ENCODE measurements around the gene ACTR1B.
A peak's percentile ranks its signal among the peaks of the same experiment; 100 is the strongest.
"Not testable (repeated sequence)": the region's sequence is repeated elsewhere in the genome, so short reads cannot be mapped to it uniquely, and the experiment has no call there.

Gene ACTR1B

GRCh38 chr2:97657986-97658690 is 5.7 kb downstream of the ACTR1B start:
- no peak for DNase-seq

GRCh38 chr2:97656905-97657587 is 6.8 kb downstream of the ACTR1B start:
- no peak for DNase-seq

DNA sequence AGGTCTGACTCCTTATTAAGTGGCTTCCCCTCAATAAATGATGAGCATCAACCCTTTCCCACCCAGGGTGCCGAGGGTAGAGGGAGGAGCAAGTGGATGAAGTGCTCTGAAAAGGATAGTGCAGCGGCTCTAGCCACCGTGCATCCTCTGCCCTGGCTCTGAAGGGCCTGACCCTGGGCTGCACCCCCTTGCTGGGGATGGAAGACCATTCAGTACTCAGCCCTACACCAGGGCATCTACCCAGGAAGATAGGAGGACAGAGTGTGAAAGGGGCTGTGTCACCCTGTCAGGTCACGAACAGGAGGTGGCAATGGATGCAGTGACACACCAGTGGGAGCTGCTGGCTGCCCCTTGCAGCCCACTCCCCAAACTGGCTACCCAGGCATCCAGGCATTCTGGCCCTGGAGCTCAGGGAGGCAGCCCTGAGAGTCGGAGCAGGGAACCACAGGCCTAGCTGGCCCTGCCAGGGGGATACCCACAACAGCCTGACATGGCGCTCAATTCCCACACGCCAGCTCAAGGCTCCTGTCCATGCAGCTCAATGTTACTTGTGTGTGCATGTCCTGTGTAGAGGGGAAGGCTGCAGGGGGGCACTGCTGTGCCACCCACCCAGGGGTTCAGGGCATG is 7.6 kb downstream of the ACTR1B start:
- DNase-seq: no peak

GRCh38 chr2:97654791-97655190 is 9.1 kb downstream of the ACTR1B start:
- no peak for DNase-seq

DNA sequence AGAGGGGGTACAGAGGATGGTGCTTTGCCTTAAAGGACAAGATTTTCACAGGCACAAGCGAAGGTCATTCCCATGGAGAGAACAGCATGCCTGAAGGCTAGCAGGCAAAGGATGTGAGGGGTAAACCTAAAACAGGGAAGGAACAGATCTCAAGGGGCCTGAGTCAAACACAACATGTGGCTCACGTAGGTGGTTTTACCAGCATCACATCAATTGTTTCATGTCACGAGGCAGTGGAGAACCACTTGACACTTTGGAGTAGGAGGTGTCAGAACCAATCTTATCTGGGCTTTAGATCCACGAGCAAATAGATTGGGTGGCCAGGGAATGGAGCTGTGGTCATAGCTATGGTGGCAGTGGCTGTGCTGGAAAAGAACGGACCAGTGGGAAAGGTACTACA is 9.5 kb downstream of the ACTR1B start:
- DNase-seq: no peak

DNA sequence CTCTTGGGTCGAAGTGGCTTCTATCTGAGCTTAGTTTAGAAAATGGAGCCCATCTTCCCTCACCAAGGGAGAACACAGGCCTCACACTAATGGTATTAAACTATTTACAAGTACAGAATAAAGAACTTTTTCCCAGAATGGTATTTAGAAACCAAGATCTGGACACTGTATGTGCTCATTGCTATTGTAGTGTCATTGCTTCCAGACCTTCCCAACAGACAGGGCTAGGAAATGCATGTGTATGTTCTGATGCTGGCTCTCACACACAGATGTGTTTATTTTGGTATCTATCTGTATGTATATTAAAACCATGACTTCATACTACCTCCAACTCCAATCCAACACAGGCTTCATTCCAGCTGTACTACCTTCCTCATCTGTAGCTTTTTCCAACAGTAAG is 10.0 kb downstream of the ACTR1B start:
- DNase-seq: no peak

- DNase-seq: no peak
These were observed 10.4 kb downstream of the ACTR1B start for GRCh38 chr2:97653473-97653872.

DNA sequence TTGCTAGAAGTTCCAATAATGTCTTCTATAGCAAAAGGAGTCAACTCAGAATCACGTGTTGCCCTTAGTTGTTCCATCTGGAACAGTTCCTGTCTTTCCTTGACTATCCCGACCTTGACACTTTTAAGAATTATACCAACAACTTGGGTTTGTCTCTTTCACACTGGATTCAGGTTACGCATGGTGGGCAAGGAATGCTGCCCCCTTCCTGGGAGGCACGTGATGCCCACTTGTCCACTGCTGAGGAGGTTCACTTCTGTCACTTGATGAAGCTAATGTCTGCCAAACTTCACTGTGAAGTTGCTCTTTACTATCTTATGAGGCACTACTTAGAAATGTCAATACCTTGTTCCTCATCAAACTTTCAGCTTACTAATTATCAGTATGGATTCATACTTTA is 12.7 kb downstream of the ACTR1B start:
- DNase-seq: no peak

- no peak for DNase-seq
These were observed 16.9 kb downstream of the ACTR1B start for GRCh38 chr2:97646977-97647376.

DNA sequence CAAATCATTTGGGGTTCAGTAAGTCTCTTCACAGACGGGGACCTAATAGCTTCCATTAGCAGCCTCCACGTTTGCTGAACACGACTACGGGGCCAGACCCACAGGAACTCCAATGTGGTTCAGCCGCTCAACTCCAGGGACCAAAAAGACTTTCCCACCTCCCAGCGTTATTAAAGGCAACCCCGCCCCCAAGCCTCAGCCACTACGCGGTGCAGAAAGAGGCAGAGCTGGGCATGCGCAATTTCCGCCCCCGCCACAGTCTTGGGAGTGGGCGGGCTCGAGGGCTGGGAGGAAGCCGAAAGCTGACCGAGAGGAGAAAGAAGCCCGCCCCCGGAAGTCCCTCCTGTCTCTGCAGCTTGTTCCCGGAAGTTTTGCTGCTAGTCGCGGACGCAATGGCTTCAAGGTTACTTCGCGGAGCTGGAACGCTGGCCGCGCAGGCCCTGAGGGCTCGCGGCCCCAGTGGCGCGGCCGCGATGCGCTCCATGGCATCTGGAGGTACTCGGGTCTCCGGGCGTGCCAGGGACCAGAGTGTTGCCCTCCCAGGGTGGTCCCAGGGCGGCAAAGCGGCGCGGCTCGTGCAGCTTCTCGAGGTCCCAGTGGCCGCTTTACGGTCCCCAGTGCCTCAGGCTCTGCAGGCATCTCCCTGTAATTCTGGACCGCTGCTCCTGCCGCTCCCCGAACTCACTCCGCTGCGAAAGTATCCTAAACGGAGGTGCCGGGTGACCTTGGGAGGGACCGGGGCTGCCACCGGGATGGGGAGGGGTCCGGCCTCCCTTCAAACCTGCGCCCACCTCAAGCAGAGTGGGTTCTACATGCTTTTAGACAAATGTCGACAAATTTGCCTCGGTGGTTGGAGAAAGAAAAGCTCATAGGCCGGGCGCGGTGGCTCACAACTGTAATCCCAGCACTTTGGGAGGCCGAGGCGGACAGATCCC is 17.9 kb downstream of the ACTR1B start, which contains the start of gene COX5B:
COX5B (plus strand) TSS at position 368 of the 935 bp plus-strand sequence; CDS start at position 393, 25 bp downstream.
- DNase-seq: peak; percentile 99

- peak; percentile 78 for DNase-seq
These were observed 18.6 kb downstream of the ACTR1B start for GRCh38 chr2:97645112-97645694.

GRCh38 chr2:97644023-97644717 is 19.7 kb downstream of the ACTR1B start:
- DNase-seq: no peak

DNA sequence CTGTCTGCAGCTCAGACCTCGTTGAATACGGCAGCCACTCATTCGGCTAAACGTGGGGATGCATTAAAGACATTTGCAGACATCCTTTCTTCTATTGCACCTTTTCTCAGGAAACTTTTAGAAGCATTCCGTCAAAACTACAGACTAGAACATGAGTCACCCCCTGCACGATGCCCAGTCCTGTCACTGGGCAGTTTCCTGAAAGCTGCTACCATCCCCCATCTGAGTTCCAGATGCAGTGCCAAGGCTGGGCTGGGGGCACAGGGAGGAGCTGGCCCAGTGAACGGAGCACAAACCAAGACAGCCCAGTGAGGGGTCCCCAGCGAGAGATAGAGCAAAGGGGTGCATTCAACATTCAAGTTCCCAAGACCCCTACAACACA is 37.8 kb downstream of the ACTR1B start:
- not testable (repeated sequence) for DNase-seq

DNA sequence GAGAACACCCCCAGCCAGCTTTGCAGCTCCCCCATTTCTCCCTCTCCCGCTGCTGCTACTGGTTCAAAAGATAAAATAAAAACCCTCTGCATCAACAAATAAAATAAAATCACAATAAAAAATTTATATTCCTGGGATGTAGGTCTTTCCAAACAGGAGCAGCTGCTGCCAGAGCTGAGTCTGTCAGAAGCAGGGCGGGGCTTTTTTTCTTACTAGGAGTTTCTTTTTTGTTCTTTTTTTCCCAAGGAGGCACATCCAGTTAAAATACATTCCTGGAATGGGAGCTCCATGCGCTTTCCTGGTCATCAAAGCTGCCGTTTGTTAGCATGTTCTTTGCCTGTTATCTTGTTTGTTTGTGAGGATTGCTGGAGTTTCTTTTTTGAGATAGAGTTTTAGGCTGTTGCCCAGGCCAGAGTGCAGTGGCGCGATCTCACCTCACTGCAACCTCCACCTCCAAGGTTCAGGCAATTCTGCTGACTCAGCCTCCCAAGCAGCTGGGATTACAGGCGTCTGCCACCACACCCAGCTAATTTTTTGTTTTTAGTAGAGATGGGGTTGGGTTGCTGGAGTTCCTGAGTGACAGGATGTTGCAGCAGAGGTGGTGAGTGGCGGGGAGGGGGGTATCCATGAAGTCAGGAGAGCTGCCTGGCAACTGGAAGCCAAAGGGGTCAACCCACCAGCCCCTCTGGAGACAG is 38.3 kb downstream of the ACTR1B start:
- not testable (repeated sequence) for DNase-seq

- not testable (repeated sequence) for DNase-seq
These were observed 40.9 kb downstream of the ACTR1B start for GRCh38 chr2:97622976-97623375.

GRCh38 chr2:97620492-97620891 is 43.4 kb downstream of the ACTR1B start:
- DNase-seq: not testable (repeated sequence)

- DNase-seq: not testable (repeated sequence)
These were observed 44.7 kb downstream of the ACTR1B start for GRCh38 chr2:97618939-97619827.

DNA sequence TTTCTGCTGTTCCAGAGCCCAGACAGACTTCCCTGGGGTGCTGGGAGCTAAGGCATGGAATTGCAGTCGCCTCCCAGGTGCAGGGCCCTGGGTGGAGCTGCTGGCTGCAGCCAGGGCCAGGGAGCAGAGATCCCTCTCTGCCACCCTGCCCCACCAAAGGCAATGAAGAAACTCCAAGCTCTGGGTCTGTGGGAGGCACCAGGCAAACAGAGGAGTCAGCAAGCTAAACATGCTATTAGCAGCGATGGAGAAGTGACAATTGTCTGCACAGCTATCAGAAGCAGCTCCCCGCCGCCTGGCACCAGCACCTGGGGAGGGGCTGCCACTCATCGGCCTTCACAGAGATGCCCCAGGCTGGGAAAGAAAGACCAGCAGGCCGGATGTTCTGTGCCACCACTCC is 45.9 kb downstream of the ACTR1B start:
- DNase-seq: no peak

GRCh38 chr2:97615746-97616145 is 48.1 kb downstream of the ACTR1B start:
- DNase-seq: not testable (repeated sequence)

GRCh38 chr2:97611895-97612294 is 51.9 kb downstream of the ACTR1B start:
- not testable (repeated sequence) for DNase-seq

Measured in OCI-M1 (cell line).